ENCODE data around the gene ADSS1. TPM values are rescaled to one million over a fixed set of nuclear protein-coding genes. Genes with fewer than 3 reads are reported as not detected.

ADSS1 gene
- total RNA-seq, 1 experiment from 2014 or later = 2.8 TPM

DNA sequence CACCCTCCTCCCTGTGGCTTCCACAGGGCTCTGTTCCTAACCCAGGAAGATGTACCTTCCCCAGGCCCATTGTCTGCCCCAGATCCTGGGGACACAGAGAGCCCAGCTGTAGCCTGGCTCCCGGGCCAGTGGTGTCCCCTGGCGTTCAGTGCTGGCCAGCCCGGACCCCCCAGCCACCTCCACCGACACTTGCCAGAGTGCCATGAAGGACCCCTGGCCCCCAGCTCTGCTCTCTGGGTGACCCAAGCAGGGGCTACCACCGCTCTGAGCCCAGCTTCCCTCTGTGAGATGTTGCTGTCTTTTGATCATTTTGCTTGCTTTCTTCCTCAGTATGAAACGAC is 28.4 kb upstream of the ADSS1 start:
- Histone ChIP-seq H3K27me3 (ENCODE audit: low read length) (no peaks in the 10 kb centered on the region), H3K9me2 (replicated peaks; ENCODE audit: insufficient read depth, low read length) (no peaks in the 10 kb centered on the region), H2AFZ (ENCODE audit: low read length) (no peak overlapping the region), H3K27ac (ENCODE audit: low read length) (no peak overlapping the region), H3K9me3 (ENCODE audit: low read length) (no peaks in the 10 kb centered on the region), H3K79me2 (ENCODE audit: low read length) (no peaks in the 10 kb centered on the region), H4K20me1 (ENCODE audit: insufficient read depth, low read depth, low read length) (peaks cover 36% of the 10 kb centered on the region; the same call in 1 of the 2 replicates), H3K4me1 (ENCODE audit: low read length) (peaks cover under 1% of the 10 kb centered on the region; the same call in 1 of the 2 replicates), H3K36me3 (ENCODE audit: insufficient read depth, low read length) (no peaks in the 10 kb centered on the region), H3K4me3 (ENCODE audit: low read length) (no peak overlapping the region), H3K9ac (ENCODE audit: low read length) (no peak overlapping the region), H3K4me2 (ENCODE audit: low read depth, low read length, poor library complexity, severe bottlenecking) (no peak overlapping the region)
- DNase-seq = no peak

DNA sequence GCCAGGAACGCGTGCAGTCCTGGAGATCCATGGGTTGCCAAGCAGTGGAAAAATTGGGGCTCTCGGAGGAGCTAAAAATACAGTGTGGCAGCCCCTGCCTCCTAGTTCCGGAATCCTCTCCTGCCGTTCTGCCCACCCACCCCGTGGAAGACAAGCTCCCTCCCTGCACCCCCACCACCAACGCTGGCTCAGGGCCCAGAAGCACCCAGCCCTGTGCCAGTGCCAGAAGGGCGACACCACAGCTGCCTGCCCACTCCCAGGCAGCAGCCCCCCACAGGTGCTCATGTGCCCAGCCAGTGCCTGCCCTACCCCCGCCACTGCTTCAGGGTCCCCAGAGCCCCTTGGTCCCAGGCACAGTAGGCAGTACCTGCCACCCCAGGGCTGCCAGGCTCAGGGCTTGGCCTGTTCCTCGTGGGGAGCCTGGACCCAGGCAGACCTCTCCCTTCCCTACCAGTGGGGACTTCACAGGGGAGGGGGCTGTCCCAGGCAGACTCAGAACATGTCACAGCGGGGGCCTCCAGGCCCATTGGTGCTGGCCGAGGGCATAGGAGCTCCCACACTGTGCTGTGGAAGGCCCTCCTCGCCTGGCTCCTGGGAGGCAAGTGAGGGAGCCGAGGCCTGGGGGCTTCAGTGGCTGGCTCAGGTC is 27.2 kb upstream of the ADSS1 start:
- Histone ChIP-seq H3K79me2 (ENCODE audit: low read length) (no peaks in the 10 kb centered on the region), H3K27me3 (ENCODE audit: low read length) (no peaks in the 10 kb centered on the region)

DNA sequence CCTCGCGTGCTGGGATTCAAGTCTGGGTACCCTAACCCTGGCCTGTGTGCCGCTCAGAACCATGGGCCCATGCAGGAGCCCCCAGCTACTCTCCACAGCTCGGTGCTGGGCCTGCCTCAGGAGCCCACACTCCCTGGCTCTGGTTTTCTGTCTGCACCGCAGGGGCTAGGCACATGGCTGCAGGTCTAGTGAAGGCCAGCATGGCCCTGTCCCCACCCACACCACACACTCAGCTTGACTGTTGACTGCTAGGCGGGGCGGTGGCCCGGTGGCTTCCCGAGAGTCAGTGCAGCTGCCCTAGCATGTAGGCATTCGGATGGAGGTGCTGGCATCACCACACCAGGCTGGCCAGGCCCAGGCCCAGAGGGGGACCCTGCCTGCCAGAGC is 26.7 kb upstream of the ADSS1 start:
- no peak overlapping the region for H3K9ac ChIP-seq (ENCODE audit: low read length)
- no peaks in the 10 kb centered on the region for H3K4me1 ChIP-seq (ENCODE audit: low read length)
- no peak for DNase-seq
- H3K4me2 ChIP-seq (ENCODE audit: low read depth, low read length, poor library complexity, severe bottlenecking) = no peak overlapping the region
- H3K27me3 ChIP-seq (ENCODE audit: low read length) = no peaks in the 10 kb centered on the region
- no peak overlapping the region for H2AFZ ChIP-seq (ENCODE audit: low read length)
- H3K9me3 ChIP-seq (ENCODE audit: low read length) = no peaks in the 10 kb centered on the region
- peaks cover 28% of the 10 kb centered on the region; the same call in 1 of the 2 replicates for H4K20me1 ChIP-seq (ENCODE audit: insufficient read depth, low read depth, low read length)
- H3K79me2 ChIP-seq (ENCODE audit: low read length) = no peaks in the 10 kb centered on the region
- H3K4me3 ChIP-seq (ENCODE audit: low read length) = no peak overlapping the region
- H3K9me2 ChIP-seq (replicated peaks; ENCODE audit: insufficient read depth, low read length) = no peaks in the 10 kb centered on the region
- no peaks in the 10 kb centered on the region for H3K36me3 ChIP-seq (ENCODE audit: insufficient read depth, low read length)
- no peak overlapping the region for H3K27ac ChIP-seq (ENCODE audit: low read length)

More for the DNA sequence above, 27.2 kb upstream of the ADSS1 start:
- no peaks in the 10 kb centered on the region for H3K4me1 ChIP-seq (ENCODE audit: low read length)
- no peak overlapping the region for H3K4me2 ChIP-seq (ENCODE audit: low read depth, low read length, poor library complexity, severe bottlenecking)
- H3K9ac ChIP-seq (ENCODE audit: low read length) = no peak overlapping the region
- H3K36me3 ChIP-seq (ENCODE audit: insufficient read depth, low read length) = no peaks in the 10 kb centered on the region
- H3K27ac ChIP-seq (ENCODE audit: low read length) = no peak overlapping the region
- peaks cover 28% of the 10 kb centered on the region; the same call in 1 of the 2 replicates for H4K20me1 ChIP-seq (ENCODE audit: insufficient read depth, low read depth, low read length)
- H3K9me3 ChIP-seq (ENCODE audit: low read length) = no peaks in the 10 kb centered on the region
- no peaks in the 10 kb centered on the region for H3K9me2 ChIP-seq (replicated peaks; ENCODE audit: insufficient read depth, low read length)
- no peak overlapping the region for H2AFZ ChIP-seq (ENCODE audit: low read length)
- no peak overlapping the region for H3K4me3 ChIP-seq (ENCODE audit: low read length)
- DNase-seq = no peak

DNA sequence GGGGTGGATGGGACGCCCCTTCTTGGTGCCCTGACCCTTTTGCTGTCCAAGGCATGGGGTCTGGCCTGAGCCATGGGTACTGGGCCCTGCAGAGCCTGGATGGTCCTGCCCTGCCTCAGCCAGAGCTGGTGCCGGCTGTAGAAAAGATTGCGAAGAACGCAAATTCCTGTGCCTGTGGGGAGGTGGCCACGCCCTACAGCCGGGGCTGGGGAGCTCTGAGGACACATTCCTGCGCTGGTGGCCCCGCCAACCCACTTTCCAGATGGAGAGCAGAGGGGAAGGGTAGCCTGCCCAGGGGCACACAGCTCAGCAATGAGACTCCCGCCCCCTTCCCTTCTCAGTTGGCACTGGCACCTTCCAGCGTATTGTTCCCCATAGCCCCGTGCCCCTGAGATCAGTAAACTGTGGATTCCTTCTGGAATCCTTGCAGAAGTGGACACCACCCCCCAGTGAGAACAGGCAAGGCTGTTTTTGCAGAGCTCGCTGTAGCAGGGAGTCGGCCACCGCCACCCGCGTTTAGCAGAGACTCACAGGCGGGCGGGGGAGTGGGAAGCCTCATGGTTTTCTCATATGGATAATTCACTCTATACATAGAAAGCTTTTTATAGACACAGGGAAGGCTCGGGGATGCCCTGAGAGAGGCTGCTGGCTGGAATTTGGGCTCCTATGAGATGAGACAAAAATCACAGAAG is 26.0 kb upstream of the ADSS1 start:
- Histone ChIP-seq H3K27ac (ENCODE audit: low read length) (no peak overlapping the region), H3K9ac (ENCODE audit: low read length) (no peak overlapping the region), H4K20me1 (ENCODE audit: insufficient read depth, low read depth, low read length) (peaks cover 28% of the 10 kb centered on the region; the same call in 1 of the 2 replicates)

GRCh38 chr14:104698688-104699425 is 25.2 kb upstream of the ADSS1 start:
- no peaks in the 10 kb centered on the region for H3K27me3 ChIP-seq (ENCODE audit: low read length)
- no peaks in the 10 kb centered on the region for H3K79me2 ChIP-seq (ENCODE audit: low read length)
- H3K9me3 ChIP-seq (ENCODE audit: low read length) = no peaks in the 10 kb centered on the region
- H3K9me2 ChIP-seq (replicated peaks; ENCODE audit: insufficient read depth, low read length) = no peaks in the 10 kb centered on the region
- no peak overlapping the region for H3K9ac ChIP-seq (ENCODE audit: low read length)
- H3K4me3 ChIP-seq (ENCODE audit: low read length) = no peak overlapping the region
- H2AFZ ChIP-seq (ENCODE audit: low read length) = no peak overlapping the region
- no peaks in the 10 kb centered on the region for H3K36me3 ChIP-seq (ENCODE audit: insufficient read depth, low read length)
- H4K20me1 ChIP-seq (ENCODE audit: insufficient read depth, low read depth, low read length) = peaks cover 28% of the 10 kb centered on the region; the same call in 1 of the 2 replicates
- H3K27ac ChIP-seq (ENCODE audit: low read length) = no peak overlapping the region
- H3K4me2 ChIP-seq (ENCODE audit: low read depth, low read length, poor library complexity, severe bottlenecking) = no peak overlapping the region
- H3K4me1 ChIP-seq (ENCODE audit: low read length) = no peaks in the 10 kb centered on the region
- no peak for DNase-seq

More for the DNA sequence above, 26.0 kb upstream of the ADSS1 start:
- Histone ChIP-seq H3K9me3 (ENCODE audit: low read length) (no peaks in the 10 kb centered on the region), H3K4me1 (ENCODE audit: low read length) (no peaks in the 10 kb centered on the region), H3K9me2 (replicated peaks; ENCODE audit: insufficient read depth, low read length) (no peaks in the 10 kb centered on the region), H3K27me3 (ENCODE audit: low read length) (no peaks in the 10 kb centered on the region), H3K4me3 (ENCODE audit: low read length) (no peak overlapping the region), H2AFZ (ENCODE audit: low read length) (no peak overlapping the region), H3K4me2 (ENCODE audit: low read depth, low read length, poor library complexity, severe bottlenecking) (no peak overlapping the region), H3K79me2 (ENCODE audit: low read length) (no peaks in the 10 kb centered on the region), H3K36me3 (ENCODE audit: insufficient read depth, low read length) (no peaks in the 10 kb centered on the region)
- no peak for DNase-seq

- Histone ChIP-seq H4K20me1 (ENCODE audit: insufficient read depth, low read depth, low read length) (peaks cover 23% of the 10 kb centered on the region; the same call in 1 of the 2 replicates), H3K27ac (ENCODE audit: low read length) (no peak overlapping the region), H3K4me2 (ENCODE audit: low read depth, low read length, poor library complexity, severe bottlenecking) (no peak overlapping the region), H3K4me3 (ENCODE audit: low read length) (no peak overlapping the region), H3K9me3 (ENCODE audit: low read length) (no peaks in the 10 kb centered on the region), H3K36me3 (ENCODE audit: insufficient read depth, low read length) (no peaks in the 10 kb centered on the region), H2AFZ (ENCODE audit: low read length) (no peak overlapping the region), H3K79me2 (ENCODE audit: low read length) (no peaks in the 10 kb centered on the region), H3K9ac (ENCODE audit: low read length) (no peak overlapping the region), H3K4me1 (ENCODE audit: low read length) (no peaks in the 10 kb centered on the region), H3K27me3 (ENCODE audit: low read length) (no peaks in the 10 kb centered on the region), H3K9me2 (replicated peaks; ENCODE audit: insufficient read depth, low read length) (no peaks in the 10 kb centered on the region)
- DNase-seq = no peak
These were observed 24.6 kb upstream of the ADSS1 start for GRCh38 chr14:104699426-104699748.

DNA sequence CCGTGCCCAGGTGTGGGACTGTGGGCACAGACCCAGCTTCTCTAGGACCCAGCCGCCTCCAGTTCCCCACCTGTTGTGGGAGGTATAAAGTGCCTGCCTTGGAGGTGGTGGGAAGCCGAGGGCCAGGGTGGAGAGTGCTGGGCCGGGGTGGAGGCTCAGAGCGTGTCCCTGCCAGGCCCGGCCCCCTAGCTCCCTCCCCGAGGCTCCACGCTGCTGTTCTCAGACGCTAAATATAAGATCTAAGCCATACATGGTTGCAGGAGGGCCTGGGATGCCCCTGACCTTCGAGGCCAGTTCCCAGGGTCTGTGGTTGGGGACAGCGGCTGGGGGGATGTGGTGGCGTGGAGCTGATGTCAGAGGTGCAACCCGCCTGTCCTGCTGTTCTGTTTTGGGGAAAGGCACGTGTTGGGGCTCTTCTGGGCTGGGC is 23.8 kb upstream of the ADSS1 start:
- H3K9me3 ChIP-seq (ENCODE audit: low read length) = no peaks in the 10 kb centered on the region
- no peak overlapping the region for H3K4me3 ChIP-seq (ENCODE audit: low read length)
- peaks cover 17% of the 10 kb centered on the region; the same call in 1 of the 2 replicates for H4K20me1 ChIP-seq (ENCODE audit: insufficient read depth, low read depth, low read length)
- H3K79me2 ChIP-seq (ENCODE audit: low read length) = no peaks in the 10 kb centered on the region
- H3K27ac ChIP-seq (ENCODE audit: low read length) = no peak overlapping the region
- no peaks in the 10 kb centered on the region for H3K4me1 ChIP-seq (ENCODE audit: low read length)
- no peak overlapping the region for H2AFZ ChIP-seq (ENCODE audit: low read length)
- H3K9ac ChIP-seq (ENCODE audit: low read length) = no peak overlapping the region
- DNase-seq = no peak
- H3K9me2 ChIP-seq (replicated peaks; ENCODE audit: insufficient read depth, low read length) = no peaks in the 10 kb centered on the region
- H3K4me2 ChIP-seq (ENCODE audit: low read depth, low read length, poor library complexity, severe bottlenecking) = no peak overlapping the region
- no peaks in the 10 kb centered on the region for H3K36me3 ChIP-seq (ENCODE audit: insufficient read depth, low read length)
- no peaks in the 10 kb centered on the region for H3K27me3 ChIP-seq (ENCODE audit: low read length)

- no peak overlapping the region for H3K9ac ChIP-seq (ENCODE audit: low read length)
- H2AFZ ChIP-seq (ENCODE audit: low read length) = no peak overlapping the region
- no peak for DNase-seq
These were observed 23.2 kb upstream of the ADSS1 start for GRCh38 chr14:104700747-104701217.

More at GRCh38 chr14:104700747-104701217, 23.2 kb upstream of the ADSS1 start:
- Histone ChIP-seq H3K9me2 (replicated peaks; ENCODE audit: insufficient read depth, low read length) (no peaks in the 10 kb centered on the region), H3K4me1 (ENCODE audit: low read length) (no peaks in the 10 kb centered on the region), H3K27me3 (ENCODE audit: low read length) (no peaks in the 10 kb centered on the region), H4K20me1 (ENCODE audit: insufficient read depth, low read depth, low read length) (peaks cover 13% of the 10 kb centered on the region; the same call in 1 of the 2 replicates), H3K27ac (ENCODE audit: low read length) (no peak overlapping the region), H3K79me2 (ENCODE audit: low read length) (no peaks in the 10 kb centered on the region), H3K4me3 (ENCODE audit: low read length) (no peak overlapping the region), H3K4me2 (ENCODE audit: low read depth, low read length, poor library complexity, severe bottlenecking) (no peak overlapping the region), H3K36me3 (ENCODE audit: insufficient read depth, low read length) (no peaks in the 10 kb centered on the region), H3K9me3 (ENCODE audit: low read length) (no peaks in the 10 kb centered on the region)

Data from Karpas-422 (cell line).